CD4-positive, alpha-beta T cell treated with Interleukin-15 for 4 hours (primary cell): ENCODE data around the gene ARMC7.
"Not testable (repeated sequence)": the region's sequence is repeated elsewhere in the genome, so short reads cannot be mapped to it uniquely, and the experiment has no call there.

Experiments used
- DNase-seq: peaks from one replicate; pipeline ENCODE4 v3.0.0-alpha.2; 2020; ENCODE audit warnings: low spot score

Gene ARMC7

GRCh38 chr17:75154195-75155106, 44.7 kb downstream of the ARMC7 start, which contains the start of gene JPT1:
Gene JPT1, minus strand, starts transcription at chr17:75154512. Its CDS starts 115 bp downstream, at chr17:75154397.
- peak; percentile 99 for DNase-seq

- no peak for DNase-seq
Measured at GRCh38 chr17:75155191-75155601, 45.4 kb downstream of the ARMC7 start.

- DNase-seq = not testable (repeated sequence)
Measured at GRCh38 chr17:75158480-75158879, 48.7 kb downstream of the ARMC7 start.

- no peak for DNase-seq
Measured at GRCh38 chr17:75159196-75160031, 49.6 kb downstream of the ARMC7 start.

- DNase-seq = no peak
Measured at GRCh38 chr17:75160211-75160610, 50.4 kb downstream of the ARMC7 start.

- DNase-seq = no peak
Measured at GRCh38 chr17:75163074-75163473, 53.3 kb downstream of the ARMC7 start.

- DNase-seq = not testable (repeated sequence)
Measured at GRCh38 chr17:75164606-75165005, 54.8 kb downstream of the ARMC7 start.

- DNase-seq = no peak
Measured at GRCh38 chr17:75168998-75169397, 59.2 kb downstream of the ARMC7 start.

GRCh38 chr17:75173526-75173925, 63.8 kb downstream of the ARMC7 start:
- DNase-seq = no peak

GRCh38 chr17:75174996-75175395, 65.2 kb downstream of the ARMC7 start:
- DNase-seq = no peak

- DNase-seq = no peak
Measured at GRCh38 chr17:75176625-75177024, 66.9 kb downstream of the ARMC7 start.

- DNase-seq = no peak
Measured at GRCh38 chr17:75178453-75178852, 68.7 kb downstream of the ARMC7 start.
